ENCODE measurements around the gene ARNT2.

Gene ARNT2

DNA sequence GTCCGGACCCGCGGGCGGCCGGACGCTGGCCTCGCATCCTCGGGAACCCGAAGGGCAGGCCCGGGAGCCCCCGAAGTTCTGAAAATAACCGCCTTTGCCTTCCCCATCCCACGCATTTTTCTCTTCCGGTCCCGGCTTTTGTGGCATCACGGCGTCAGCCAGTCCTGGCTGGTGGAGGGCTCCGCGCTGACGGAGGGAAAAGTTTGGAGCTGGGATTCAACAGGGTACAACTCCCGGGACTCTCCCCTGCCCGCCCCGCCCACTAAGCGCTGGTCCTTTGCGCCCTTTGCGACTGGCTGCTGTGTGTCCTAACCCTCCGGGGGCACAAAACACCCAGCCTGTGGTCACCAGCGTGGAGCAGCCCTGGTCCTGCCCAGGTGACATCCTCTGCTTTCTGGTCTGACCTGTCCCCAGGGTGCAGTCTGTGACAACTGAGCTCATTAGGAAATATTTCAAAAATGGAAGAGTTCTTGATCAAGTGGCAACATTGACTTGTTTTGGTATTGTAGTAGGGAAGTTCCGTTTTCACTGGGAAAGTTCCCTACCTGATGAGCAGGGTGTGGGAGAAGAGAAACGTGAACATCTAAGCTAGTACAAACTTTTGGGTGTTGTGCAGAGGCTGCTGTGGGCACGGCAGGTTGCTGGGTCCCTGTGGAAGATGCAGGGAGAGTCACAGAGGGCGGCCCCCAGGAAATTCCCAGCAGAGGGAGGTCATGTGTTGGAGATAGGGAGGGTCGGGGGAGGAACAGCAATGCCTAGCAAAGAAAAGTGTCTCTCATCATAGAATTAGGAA is 775 bp downstream of the ARNT2 start:
- peaks cover 20% of the 10 kb centered on the region for H3K27me3 ChIP-seq
- peak overlapping the region; percentile 77 for H3K4me2 ChIP-seq
- peaks cover 14% of the 10 kb centered on the region for H3K9me3 ChIP-seq
- H3K9ac ChIP-seq, result peak overlapping the region; percentile 85
- no peak for TF ChIP-seq Cebpa-rat (IDR thresholded peaks at IDR 0.05)
- no peaks in the 10 kb centered on the region for H4K20me1 ChIP-seq
- peak overlapping the region; percentile 79 for H3K4me3 ChIP-seq
- peak overlapping the region; percentile 89 for H3K27ac ChIP-seq
- H3K36me3 ChIP-seq, result no peaks in the 10 kb centered on the region
- peaks cover 24% of the 10 kb centered on the region for H3K4me1 ChIP-seq

DNA sequence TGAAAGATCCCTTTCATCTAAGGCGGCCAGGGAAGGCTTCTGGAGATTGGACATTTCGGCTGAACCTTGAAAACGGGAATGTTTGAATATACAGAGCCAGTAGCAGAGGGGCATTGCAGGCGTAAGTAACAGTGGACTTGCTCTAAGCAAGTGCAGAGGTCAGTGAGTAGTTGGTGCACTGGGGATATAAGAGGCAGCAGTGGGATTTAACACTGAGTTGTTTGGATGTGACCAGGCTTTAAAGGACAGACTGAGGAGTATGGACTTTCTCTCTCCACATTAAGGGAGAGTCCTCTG is 1.3 kb downstream of the ARNT2 start:
- no peaks in the 10 kb centered on the region for H4K20me1 ChIP-seq
- H3K27me3 ChIP-seq, result peaks cover 20% of the 10 kb centered on the region
- no peaks in the 10 kb centered on the region for H3K36me3 ChIP-seq
- H3K27ac ChIP-seq, result no peak overlapping the region
- peaks cover 24% of the 10 kb centered on the region for H3K4me1 ChIP-seq
- TF ChIP-seq Cebpa-rat (IDR thresholded peaks at IDR 0.05), result no peak
- peak overlapping the region; percentile 79; the same call in 1 of the 2 replicates for H3K4me3 ChIP-seq
- peaks cover 14% of the 10 kb centered on the region for H3K9me3 ChIP-seq
- peak overlapping the region; percentile 77 for H3K4me2 ChIP-seq
- H3K9ac ChIP-seq, result no peak overlapping the region

DNA sequence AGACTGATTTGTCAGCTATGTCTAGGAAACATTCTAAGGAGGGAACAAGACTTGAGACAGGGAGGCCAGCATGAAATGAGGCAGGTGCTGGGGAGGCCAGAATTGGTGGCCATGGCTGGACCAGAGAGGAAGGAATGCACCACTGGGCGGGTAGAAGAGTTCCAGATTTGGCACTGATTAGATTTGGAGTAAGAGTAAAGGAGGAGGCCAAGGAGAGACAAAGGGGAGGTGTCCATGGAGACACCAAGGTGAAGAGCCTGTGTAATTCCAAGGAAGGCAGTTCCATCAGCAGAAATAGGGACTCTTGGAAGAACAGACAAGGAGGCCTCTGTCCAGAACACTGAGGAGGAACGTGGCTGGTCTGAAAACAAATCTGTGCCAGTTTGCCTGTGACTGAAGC is 1.8 kb downstream of the ARNT2 start:
- H3K27me3 ChIP-seq, result peaks cover 20% of the 10 kb centered on the region
- H3K4me2 ChIP-seq, result no peak overlapping the region
- TF ChIP-seq Cebpa-rat (IDR thresholded peaks at IDR 0.05), result no peak
- peaks cover 24% of the 10 kb centered on the region for H3K4me1 ChIP-seq
- no peak overlapping the region for H3K27ac ChIP-seq
- no peak overlapping the region for H3K9ac ChIP-seq
- no peaks in the 10 kb centered on the region for H4K20me1 ChIP-seq
- no peak overlapping the region for H3K4me3 ChIP-seq
- peaks cover 14% of the 10 kb centered on the region for H3K9me3 ChIP-seq
- no peaks in the 10 kb centered on the region for H3K36me3 ChIP-seq

DNA sequence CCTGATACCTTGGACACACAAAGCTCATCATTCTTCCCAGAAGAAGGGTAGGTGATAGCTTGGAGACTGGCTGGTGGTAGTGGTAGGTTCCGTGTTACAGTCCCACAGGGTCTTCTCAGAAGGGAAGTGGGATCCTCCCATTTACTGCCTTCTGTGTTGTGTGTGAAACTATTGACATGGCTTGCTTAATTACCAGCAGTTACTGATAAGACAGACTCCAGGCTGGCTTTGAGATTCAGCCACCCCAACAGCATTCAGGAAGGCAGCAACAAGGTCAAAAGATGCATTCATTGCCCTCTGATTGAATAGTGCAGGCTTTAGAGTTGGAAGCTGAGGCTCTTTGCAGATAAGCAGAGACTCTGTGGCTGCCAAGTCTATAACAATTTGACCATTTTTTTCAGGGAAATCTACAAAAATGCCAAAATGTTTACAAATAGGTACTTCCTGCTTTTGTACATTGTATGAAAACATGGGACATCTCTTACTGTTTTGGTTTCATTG is 7.7 kb downstream of the ARNT2 start:
- no peak for TF ChIP-seq Cebpa-rat (IDR thresholded peaks at IDR 0.05)
- H3K4me3 ChIP-seq, result no peak overlapping the region
- no peaks in the 10 kb centered on the region for H4K20me1 ChIP-seq
- no peak overlapping the region for H3K4me2 ChIP-seq
- H3K9ac ChIP-seq, result no peak overlapping the region
- H3K27me3 ChIP-seq, result no peaks in the 10 kb centered on the region
- H3K4me1 ChIP-seq, result peaks cover 15% of the 10 kb centered on the region
- H3K36me3 ChIP-seq, result no peaks in the 10 kb centered on the region
- H3K27ac ChIP-seq, result no peak overlapping the region
- no peaks in the 10 kb centered on the region for H3K9me3 ChIP-seq

DNA sequence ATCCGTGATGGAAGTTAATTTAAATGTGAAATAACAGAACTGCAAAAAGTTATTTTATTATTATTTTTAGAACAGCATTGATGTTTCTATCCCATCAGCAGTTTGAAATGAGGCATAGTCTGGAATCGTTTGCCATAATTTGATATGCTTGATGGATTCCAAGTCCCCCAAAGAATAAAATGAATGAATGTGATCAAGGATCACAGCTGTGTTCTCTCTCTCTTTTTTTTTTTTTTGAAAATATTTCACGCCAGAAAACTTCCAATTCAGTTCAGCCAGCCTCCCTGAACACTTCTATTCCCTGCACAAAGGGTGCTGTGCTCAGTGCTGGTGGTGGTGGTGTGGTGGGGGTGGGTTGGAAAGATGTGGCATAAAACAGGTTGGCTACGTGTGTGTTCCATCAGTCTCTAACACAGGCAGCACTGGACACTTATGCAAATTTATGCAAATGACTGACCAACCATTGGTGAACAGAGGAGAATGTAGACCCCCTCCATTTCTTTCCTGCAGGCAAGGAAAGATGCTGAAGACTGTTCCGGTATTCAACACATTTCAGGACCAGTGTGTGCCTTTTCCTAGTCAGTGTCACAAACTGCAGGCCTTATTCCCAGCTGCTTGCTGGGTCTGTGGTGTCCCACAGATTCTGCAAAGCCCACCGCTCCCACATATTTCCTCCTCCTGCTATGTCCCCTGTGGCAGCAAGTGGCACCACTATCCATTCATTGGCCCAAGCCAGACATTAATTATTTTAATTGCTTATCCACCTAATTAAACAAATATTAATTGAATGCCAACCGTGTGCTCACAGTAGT is 10.6 kb downstream of the ARNT2 start:
- Histone ChIP-seq H3K4me3 (no peak overlapping the region), H3K27ac (no peak overlapping the region), H3K9me3 (no peaks in the 10 kb centered on the region), H4K20me1 (peaks cover 12% of the 10 kb centered on the region; the same call in 1 of the 2 replicates), H3K4me1 (peaks cover 15% of the 10 kb centered on the region), H3K36me3 (no peaks in the 10 kb centered on the region), H3K9ac (no peak overlapping the region), H3K27me3 (no peaks in the 10 kb centered on the region), H3K4me2 (peak overlapping the region; percentile 15; the same call in 1 of the 2 replicates)
- TF ChIP-seq Cebpa-rat (IDR thresholded peaks at IDR 0.05), result no peak

DNA sequence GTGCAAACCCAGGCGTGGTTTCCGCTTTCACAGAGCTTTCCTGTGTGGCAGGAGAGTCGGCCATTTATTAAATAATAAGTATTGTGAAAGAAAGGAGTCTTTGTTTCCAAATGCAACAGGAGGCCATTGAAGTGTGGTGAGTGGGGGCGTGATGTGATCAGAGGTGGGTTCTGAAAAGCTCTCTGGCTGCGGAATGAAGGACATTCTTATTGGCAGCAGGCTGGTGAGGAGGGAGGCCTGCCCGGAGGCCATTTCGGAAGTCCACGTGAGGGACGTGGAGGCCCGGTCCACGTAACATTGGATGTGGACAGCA is 11.1 kb downstream of the ARNT2 start:
- Histone ChIP-seq H3K4me2 (no peak overlapping the region), H3K9me3 (no peaks in the 10 kb centered on the region), H3K36me3 (no peaks in the 10 kb centered on the region), H3K4me3 (no peak overlapping the region), H3K27me3 (no peaks in the 10 kb centered on the region), H3K4me1 (peaks cover 15% of the 10 kb centered on the region), H4K20me1 (peaks cover 12% of the 10 kb centered on the region; the same call in 1 of the 2 replicates), H3K27ac (no peak overlapping the region), H3K9ac (no peak overlapping the region)
- no peak for TF ChIP-seq Cebpa-rat (IDR thresholded peaks at IDR 0.05)

DNA sequence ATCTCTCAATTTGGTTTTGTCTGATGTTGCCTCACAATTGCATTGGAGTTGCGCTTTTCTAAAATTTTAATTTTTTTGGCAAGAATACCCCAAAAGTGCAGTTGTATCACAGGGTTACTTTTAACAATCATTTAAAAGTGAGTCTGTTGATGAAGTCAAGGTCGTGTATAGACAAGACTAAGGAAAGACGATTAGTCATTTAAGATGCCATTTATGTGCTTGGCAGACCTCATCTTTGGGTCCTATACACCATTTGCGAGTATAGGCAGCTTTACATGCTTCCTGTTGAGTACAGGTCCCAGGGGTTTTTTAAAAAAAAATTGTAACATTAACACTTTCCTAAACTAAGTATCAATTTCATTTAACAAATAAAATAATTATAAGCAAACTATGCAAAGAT is 12.5 kb downstream of the ARNT2 start:
- Histone ChIP-seq H3K4me3 (no peak overlapping the region), H3K9me3 (no peaks in the 10 kb centered on the region), H3K27me3 (no peaks in the 10 kb centered on the region), H4K20me1 (peaks cover 12% of the 10 kb centered on the region; the same call in 1 of the 2 replicates), H3K9ac (no peak overlapping the region), H3K4me1 (peaks cover 15% of the 10 kb centered on the region), H3K27ac (no peak overlapping the region), H3K36me3 (no peaks in the 10 kb centered on the region), H3K4me2 (no peak overlapping the region)
- no peak for TF ChIP-seq Cebpa-rat (IDR thresholded peaks at IDR 0.05)

DNA sequence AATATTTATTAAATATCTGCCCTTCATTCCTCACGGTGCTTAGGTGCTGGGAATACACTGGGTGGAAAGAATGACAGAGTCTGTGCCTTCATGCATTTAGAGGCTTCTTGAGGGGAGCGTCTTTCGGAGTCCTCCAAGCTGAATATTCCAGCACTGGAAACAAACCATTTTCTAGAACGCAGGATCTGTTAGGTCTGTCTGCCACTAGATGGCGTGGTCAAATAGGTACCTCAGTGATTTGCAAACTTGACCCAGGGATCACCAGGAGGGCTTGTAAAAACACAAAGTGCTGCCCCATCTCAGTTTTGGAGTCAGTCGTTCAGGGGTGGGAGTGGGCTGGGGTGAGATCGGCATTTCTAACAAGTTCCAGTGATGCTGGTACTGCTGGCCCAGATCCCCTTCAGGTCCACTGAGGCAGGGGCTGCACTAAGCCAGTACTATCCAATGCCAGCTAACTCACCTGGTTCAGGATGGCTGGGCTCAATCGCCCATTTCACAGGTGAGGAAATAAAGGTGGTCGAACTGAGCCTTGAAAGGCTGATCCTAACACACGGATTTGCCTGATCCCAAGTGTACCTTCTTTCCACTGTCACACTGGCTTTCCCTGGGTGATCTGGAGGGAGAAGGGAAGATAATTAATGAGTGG is 14.8 kb downstream of the ARNT2 start:
- H3K4me2 ChIP-seq, result no peak overlapping the region
- H4K20me1 ChIP-seq, result peaks cover 12% of the 10 kb centered on the region; the same call in 1 of the 2 replicates
- no peaks in the 10 kb centered on the region for H3K36me3 ChIP-seq
- no peak overlapping the region for H3K27ac ChIP-seq
- H3K9ac ChIP-seq, result no peak overlapping the region
- no peaks in the 10 kb centered on the region for H3K27me3 ChIP-seq
- no peak for TF ChIP-seq Cebpa-rat (IDR thresholded peaks at IDR 0.05)
- no peak overlapping the region for H3K4me3 ChIP-seq
- no peaks in the 10 kb centered on the region for H3K9me3 ChIP-seq
- peaks cover 13% of the 10 kb centered on the region for H3K4me1 ChIP-seq

DNA sequence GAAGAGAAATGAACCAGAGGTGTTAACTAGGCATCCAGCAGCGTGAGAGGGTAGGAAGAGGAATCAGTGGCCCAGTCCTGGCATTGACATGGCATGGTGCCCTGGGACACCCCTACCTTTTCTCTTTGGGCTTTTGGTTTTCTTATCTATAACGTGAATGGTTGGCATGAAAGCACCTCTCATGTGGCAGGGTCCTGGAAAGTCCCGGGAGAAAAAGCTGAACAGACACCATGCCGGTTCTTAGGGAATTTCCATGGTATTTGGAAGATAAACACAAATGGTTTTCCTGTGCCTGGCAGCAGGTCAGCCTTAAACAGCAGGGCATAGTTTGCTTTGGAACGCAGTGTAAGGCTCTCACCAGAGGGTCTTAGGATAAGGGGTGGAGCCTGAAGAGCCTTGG is 15.4 kb downstream of the ARNT2 start:
- Histone ChIP-seq H3K9me3 (no peaks in the 10 kb centered on the region), H4K20me1 (peaks cover 12% of the 10 kb centered on the region; the same call in 1 of the 2 replicates), H3K27me3 (no peaks in the 10 kb centered on the region), H3K36me3 (no peaks in the 10 kb centered on the region), H3K4me3 (no peak overlapping the region), H3K27ac (no peak overlapping the region), H3K4me2 (no peak overlapping the region), H3K4me1 (peaks cover 8% of the 10 kb centered on the region), H3K9ac (no peak overlapping the region)
- TF ChIP-seq Cebpa-rat (IDR thresholded peaks at IDR 0.05), result no peak
